ENCODE data around the gene FRMD4B. TPM values are rescaled to one million over a fixed set of nuclear protein-coding genes. Genes with fewer than 3 reads are reported as not detected.

Gene FRMD4B
- polyA plus RNA-seq, 2 of the 4 experiments (the other 2 are of a cell fraction) = 0.92 to 5.9 TPM

DNA sequence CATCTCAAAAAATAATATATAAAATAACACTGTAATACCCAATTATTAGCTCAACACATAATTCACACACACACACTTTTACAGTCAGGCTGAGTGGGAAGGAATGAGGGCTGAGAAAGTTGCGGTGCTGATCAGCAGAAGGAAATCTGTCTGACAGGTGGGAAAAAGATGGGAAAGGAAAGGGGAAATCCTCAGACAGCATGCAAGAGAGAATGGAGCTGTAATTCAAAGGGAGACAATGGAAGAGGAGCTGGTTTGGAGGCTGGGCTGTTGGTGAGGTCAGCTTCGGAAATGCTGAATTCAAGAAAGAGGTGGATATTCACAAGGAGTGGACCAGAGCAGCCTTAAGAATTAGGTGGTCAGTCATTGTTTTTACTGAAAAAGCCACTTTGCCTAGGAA, 141.8 kb downstream of the FRMD4B start:
- ChIA-PET POLR2A (no interaction called here), CTCF (interaction anchor here (0.8 to 1.3 kb wide), 2 partner anchors 62 to 78 kb away, joined by 3 read pairs; no protein-coding TSS in a partner anchor)
- TF ChIP-seq, protein P1, sequence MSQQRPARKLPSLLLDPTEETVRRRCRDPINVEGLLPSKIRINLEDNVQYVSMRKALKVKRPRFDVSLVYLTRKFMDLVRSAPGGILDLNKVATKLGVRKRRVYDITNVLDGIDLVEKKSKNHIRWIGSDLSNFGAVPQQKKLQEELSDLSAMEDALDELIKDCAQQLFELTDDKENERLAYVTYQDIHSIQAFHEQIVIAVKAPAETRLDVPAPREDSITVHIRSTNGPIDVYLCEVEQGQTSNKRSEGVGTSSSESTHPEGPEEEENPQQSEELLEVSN (IDR thresholded peaks at IDR 0.05; ENCODE audit: borderline replicate concordance, low read depth) = no peak
- TF ChIP-seq ZFP36 (IDR thresholded peaks at IDR 0.05; ENCODE audit: borderline replicate concordance, partially characterized antibody) = no peak
- no peak for TF ChIP-seq CHD2 (IDR thresholded peaks at IDR 0.05; ENCODE audit: low read length, partially characterized antibody)
- no peak for TF ChIP-seq ZSCAN20 (CRISPR knock-in tag; IDR thresholded peaks at IDR 0.05)
- TF ChIP-seq RCOR1 (IDR thresholded peaks at IDR 0.05; ENCODE audit: low read depth, low read length) = no peak
- TF ChIP-seq BHLHE40 (IDR thresholded peaks at IDR 0.05; ENCODE audit: low read depth, low read length) = no peak
- no peak for TF ChIP-seq HDAC2 (IDR thresholded peaks at IDR 0.05)
- TF ChIP-seq RAD21 (conservative IDR thresholded peaks at IDR 0.05 in 1 of 2, IDR thresholded peaks at IDR 0.05 in 1 of 2) = no peak
- TF ChIP-seq, protein P2, sequence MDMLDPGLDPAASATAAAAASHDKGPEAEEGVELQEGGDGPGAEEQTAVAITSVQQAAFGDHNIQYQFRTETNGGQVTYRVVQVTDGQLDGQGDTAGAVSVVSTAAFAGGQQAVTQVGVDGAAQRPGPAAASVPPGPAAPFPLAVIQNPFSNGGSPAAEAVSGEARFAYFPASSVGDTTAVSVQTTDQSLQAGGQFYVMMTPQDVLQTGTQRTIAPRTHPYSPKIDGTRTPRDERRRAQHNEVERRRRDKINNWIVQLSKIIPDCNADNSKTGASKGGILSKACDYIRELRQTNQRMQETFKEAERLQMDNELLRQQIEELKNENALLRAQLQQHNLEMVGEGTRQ (IDR thresholded peaks at IDR 0.05) = no peak
- TF ChIP-seq ZC3H11A (IDR thresholded peaks at IDR 0.05) = no peak
- TF ChIP-seq FOSB (CRISPR knock-in tag; IDR thresholded peaks at IDR 0.05) = no peak
- no peak for TF ChIP-seq EHF (CRISPR knock-in tag; IDR thresholded peaks at IDR 0.05)
- Histone ChIP-seq H3K4me1 (peaks cover 9% of the 10 kb centered on the region), H3K4me3 (no peak overlapping the region), H3K9me3 (no peaks in the 10 kb centered on the region), H3K4me2 (no peak overlapping the region), H3K27ac (no peak overlapping the region)
- DNase-seq (ENCODE audit: low read depth in 1 of 2, low spot score in 1 of 2) (no peak), FAIRE-seq (no peak), ATAC-seq (no peak)
- 93% methylated on average over 2 of the region's 2 CpGs for WGBS (ENCODE audit: missing lambda C conversion rate)

DNA sequence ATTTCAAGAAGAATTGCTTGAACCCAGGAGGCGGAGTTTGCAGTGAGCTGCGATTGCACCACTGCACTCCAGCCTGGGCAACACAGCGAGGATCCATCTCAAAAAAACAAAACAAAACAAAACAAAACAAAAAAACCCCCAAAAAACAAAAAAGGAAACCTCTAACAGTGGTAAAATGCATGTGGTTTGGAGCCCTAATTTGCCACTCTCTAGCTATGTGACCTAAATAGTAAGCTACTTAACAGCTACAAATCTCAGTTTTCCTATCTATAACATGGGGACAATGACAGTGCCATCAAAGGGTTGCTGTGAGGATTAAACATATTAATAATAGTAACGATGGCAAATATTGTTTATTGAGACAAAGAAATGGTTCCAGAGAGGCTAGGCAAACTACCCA, 144.1 kb downstream of the FRMD4B start:
- CTCF ChIA-PET = interaction anchor here (1.4 kb wide), 1 partner anchor 80 kb away, joined by 5 read pairs; no protein-coding TSS in a partner anchor
- H3K9me3 ChIP-seq = no peaks in the 10 kb centered on the region
- no peak overlapping the region for H3K4me3 ChIP-seq
- no peak for FAIRE-seq
- H3K4me1 ChIP-seq = peaks cover 9% of the 10 kb centered on the region
- 94% methylated on average over 4 of the region's 4 CpGs for WGBS (ENCODE audit: missing lambda C conversion rate)
- H3K27ac ChIP-seq = no peak overlapping the region
- no peak overlapping the region for H3K4me2 ChIP-seq
- no peak for DNase-seq (ENCODE audit: low read depth in 1 of 2, low spot score in 1 of 2)
- TF ChIP-seq MYC (IDR thresholded peaks at IDR 0.05; ENCODE audit: borderline replicate concordance, low read length) = no peak
- TF ChIP-seq SREBF2 (IDR thresholded peaks at IDR 0.05) = no peak
- TF ChIP-seq, protein P2 (IDR thresholded peaks at IDR 0.05) = no peak
- TF ChIP-seq NPAS2 (CRISPR knock-in tag; IDR thresholded peaks at IDR 0.05; ENCODE audit: borderline replicate concordance) = no peak
- ATAC-seq = no peak
- POLR2A ChIA-PET = no interaction called here

DNA sequence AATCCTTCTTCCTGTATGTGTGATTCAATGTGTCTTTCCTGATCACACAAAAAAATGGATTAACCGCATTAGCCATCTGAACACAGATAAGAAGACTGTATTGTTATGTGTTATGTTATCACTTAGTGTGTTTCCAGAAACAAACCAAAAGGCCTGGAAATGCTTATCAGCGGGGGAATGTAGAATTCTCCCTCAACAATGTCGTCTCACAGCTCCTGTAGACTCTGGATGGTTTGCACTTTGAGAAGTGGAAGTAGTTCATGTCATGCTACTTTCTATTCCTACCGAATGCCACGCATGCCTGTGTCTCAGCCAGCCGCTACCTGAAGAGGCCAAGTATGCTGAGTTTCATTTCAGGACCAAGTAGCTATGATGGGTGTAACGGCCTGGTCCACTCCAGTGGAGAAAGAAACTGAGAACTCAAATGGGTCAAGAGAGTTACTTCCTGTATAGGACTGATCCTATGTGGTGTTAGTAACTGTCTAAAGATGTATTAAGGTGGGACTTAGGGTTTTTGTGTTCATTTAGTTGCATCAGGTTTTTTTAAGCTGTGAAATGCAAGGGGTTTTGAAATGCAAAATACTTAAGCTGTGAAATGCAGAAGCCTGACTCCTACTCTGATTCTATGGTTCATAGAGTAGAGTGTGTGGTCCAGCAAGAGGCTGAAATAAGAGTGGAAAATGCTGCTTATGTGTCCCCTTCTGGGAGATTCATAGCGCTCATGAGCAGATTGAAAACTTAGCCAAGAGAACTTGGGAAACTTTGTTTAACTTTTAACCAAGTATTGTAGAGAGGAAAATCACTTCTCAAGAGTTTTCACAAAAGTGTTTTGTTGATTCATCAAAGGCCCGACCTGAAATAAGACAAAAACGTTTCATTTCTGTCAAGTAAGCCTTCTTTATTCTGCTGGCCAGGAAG, 145.0 kb downstream of the FRMD4B start:
- ChIA-PET CTCF (interaction anchor here (0.9 to 1.4 kb wide), 2 partner anchors 80 to 153 kb away, joined by 3 to 5 read pairs; no protein-coding TSS in a partner anchor), POLR2A (no interaction called here)
- Histone ChIP-seq H3K27ac (no peak overlapping the region), H3K9me3 (no peaks in the 10 kb centered on the region), H3K4me2 (no peak overlapping the region), H3K4me1 (peaks cover 9% of the 10 kb centered on the region), H3K4me3 (no peak overlapping the region)
- FAIRE-seq = no peak
- WGBS (ENCODE audit: missing lambda C conversion rate) = 79% methylated on average over 9 of the region's 10 CpGs
- no peak for DNase-seq (ENCODE audit: low read depth in 1 of 2, low spot score in 1 of 2)
- ATAC-seq = no peak
- no peak for TF ChIP-seq ZNF302 (CRISPR knock-in tag; IDR thresholded peaks at IDR 0.05)
- TF ChIP-seq GATA3 (IDR thresholded peaks at IDR 0.05; ENCODE audit: borderline replicate concordance) = no peak
- TF ChIP-seq TP53 (CRISPR knock-in tag; IDR thresholded peaks at IDR 0.05) = no peak
- no peak for TF ChIP-seq POLR2AphosphoS2 (conservative IDR thresholded peaks at IDR 0.05; ENCODE audit: low read length)
- TF ChIP-seq MAFK (IDR thresholded peaks at IDR 0.05; ENCODE audit: partially characterized antibody) = no peak
- TF ChIP-seq, protein P3, sequence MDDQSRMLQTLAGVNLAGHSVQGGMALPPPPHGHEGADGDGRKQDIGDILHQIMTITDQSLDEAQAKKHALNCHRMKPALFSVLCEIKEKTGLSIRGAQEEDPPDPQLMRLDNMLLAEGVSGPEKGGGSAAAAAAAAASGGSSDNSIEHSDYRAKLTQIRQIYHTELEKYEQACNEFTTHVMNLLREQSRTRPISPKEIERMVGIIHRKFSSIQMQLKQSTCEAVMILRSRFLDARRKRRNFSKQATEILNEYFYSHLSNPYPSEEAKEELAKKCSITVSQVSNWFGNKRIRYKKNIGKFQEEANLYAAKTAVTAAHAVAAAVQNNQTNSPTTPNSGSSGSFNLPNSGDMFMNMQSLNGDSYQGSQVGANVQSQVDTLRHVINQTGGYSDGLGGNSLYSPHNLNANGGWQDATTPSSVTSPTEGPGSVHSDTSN (IDR thresholded peaks at IDR 0.05) = no peak
- TF ChIP-seq HDAC2 (IDR thresholded peaks at IDR 0.05) = no peak
- no peak for TF ChIP-seq SMC3 (IDR thresholded peaks at IDR 0.05)
- TF ChIP-seq KDM5A (IDR thresholded peaks at IDR 0.05) = no peak
- TF ChIP-seq, protein P4, sequence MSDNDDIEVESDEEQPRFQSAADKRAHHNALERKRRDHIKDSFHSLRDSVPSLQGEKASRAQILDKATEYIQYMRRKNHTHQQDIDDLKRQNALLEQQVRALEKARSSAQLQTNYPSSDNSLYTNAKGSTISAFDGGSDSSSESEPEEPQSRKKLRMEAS (IDR thresholded peaks at IDR 0.05) = no peak
- TF ChIP-seq, protein P5, sequence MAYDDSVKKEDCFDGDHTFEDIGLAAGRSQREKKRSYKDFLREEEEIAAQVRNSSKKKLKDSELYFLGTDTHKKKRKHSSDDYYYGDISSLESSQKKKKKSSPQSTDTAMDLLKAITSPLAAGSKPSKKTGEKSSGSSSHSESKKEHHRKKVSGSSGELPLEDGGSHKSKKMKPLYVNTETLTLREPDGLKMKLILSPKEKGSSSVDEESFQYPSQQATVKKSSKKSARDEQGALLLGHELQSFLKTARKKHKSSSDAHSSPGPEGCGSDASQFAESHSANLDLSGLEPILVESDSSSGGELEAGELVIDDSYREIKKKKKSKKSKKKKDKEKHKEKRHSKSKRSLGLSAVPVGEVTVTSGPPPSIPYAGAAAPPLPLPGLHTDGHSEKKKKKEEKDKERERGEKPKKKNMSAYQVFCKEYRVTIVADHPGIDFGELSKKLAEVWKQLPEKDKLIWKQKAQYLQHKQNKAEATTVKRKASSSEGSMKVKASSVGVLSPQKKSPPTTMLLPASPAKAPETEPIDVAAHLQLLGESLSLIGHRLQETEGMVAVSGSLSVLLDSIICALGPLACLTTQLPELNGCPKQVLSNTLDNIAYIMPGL (CRISPR knock-in tag; IDR thresholded peaks at IDR 0.05; ENCODE audit: borderline replicate concordance) = no peak
- no peak for TF ChIP-seq RARB (CRISPR knock-in tag; IDR thresholded peaks at IDR 0.05)
- TF ChIP-seq TFCP2L1 (CRISPR knock-in tag; IDR thresholded peaks at IDR 0.05) = no peak
- TF ChIP-seq, protein P2 (IDR thresholded peaks at IDR 0.05) = no peak

All from A549 (cell line).